ENCODE measurements around the gene ELAVL1. TPM values are rescaled to one million over a fixed set of nuclear protein-coding genes. Genes with fewer than 3 reads are reported as not detected.
"Not testable (repeated sequence)": the region's sequence is repeated elsewhere in the genome, so short reads cannot be mapped to it uniquely, and the experiment has no call there.

Gene ELAVL1
- total RNA-seq, 6 experiments from 2014 or later = 105 to 127 (median 115) TPM

- H3K27ac Mint-ChIP-seq; H3K27me3 Mint-ChIP-seq (ENCODE audit: insufficient read depth); DNase-seq; H3K9me3 Mint-ChIP-seq; H3K36me3 Mint-ChIP-seq (ENCODE audit: low read depth): not testable (repeated sequence)
- Mint-ChIP-seq H3K4me3 (peak overlapping the region; percentile 57), H3K4me1 (ENCODE audit: low read depth) (peaks cover 19% of the 10 kb centered on the region)
- 0 out of 2 replicates have a peak, but pooled peaks have one; percentile 7 for TF ChIP-seq CTCF (IDR thresholded peaks at IDR 0.05)
These were observed 87.3 kb downstream of the ELAVL1 start for GRCh38 chr19:7918062-7918614.

DNA sequence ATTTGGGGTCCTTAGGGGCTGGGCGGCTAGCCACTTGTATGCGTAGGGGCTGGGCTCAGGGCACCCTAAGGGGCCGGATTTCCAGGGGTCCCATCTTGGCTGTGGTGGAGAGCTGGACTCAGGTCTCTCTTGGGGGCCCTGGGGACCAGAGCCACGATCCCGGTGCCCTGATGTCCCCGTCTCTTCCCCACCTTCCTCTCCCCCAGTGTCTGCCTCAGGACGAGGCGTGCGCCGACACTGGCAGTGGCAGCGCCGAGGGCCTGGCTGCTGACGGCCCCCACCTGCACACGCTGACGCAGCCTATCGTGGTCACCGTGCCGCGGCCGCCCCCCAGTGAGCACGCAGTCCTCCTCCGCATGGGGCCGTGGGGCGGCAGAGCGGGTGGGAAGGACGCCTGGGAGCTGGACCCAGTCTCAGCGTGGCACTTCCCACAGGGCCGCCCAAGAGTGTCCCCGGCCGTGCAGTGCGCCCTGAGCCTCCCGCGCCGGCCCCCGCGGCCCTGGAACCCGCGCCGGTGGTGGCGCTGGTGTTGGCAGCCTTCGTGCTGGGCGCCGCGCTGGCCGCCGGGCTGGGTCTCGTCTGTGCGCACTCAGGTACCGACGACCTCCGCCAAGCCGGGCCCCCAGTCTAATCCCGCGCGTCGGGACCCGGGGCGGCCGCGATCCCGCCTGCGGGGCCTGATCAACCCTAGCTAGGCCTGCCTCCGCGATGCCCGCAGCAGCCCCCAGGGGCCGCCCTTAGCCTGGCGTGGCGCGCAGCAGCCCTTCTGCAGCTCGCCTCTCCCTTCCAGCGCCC, 88.0 kb downstream of the ELAVL1 start:
- peak; percentile 32 for DNase-seq
- peaks cover 6% of the 10 kb centered on the region for H3K27me3 Mint-ChIP-seq (ENCODE audit: insufficient read depth)

DNA sequence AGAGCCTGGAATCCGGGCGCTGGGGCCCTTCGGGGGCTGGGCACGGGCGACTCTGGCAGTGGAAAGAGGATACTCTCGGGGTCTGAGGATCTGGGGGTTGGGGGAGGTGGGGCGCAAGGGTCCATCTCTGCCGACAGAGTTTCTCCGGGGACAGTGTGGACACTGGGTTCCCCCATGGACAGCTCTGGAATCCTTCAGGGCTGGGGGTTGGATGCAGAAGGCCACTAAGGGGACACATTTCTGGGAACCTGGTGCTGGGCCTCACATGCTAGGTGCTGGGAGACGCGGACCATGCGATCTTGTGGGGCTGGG, 88.5 kb downstream of the ELAVL1 start:
- peaks cover 5% of the 10 kb centered on the region; the same call in 1 of the 2 replicates for H3K36me3 Mint-ChIP-seq (ENCODE audit: low read depth)
- H3K9me3 Mint-ChIP-seq = no peaks in the 10 kb centered on the region
- H3K27ac Mint-ChIP-seq = peak overlapping the region; percentile 61
- H3K4me1 Mint-ChIP-seq (ENCODE audit: low read depth) = peaks cover 19% of the 10 kb centered on the region
- H3K4me3 Mint-ChIP-seq = peak overlapping the region; percentile 83
- TF ChIP-seq CTCF (IDR thresholded peaks at IDR 0.05) = no peak
- peaks cover 6% of the 10 kb centered on the region for H3K27me3 Mint-ChIP-seq (ENCODE audit: insufficient read depth)
- no peak for DNase-seq

More for the DNA sequence above, 88.0 kb downstream of the ELAVL1 start:
- Mint-ChIP-seq H3K36me3 (ENCODE audit: low read depth) (peaks cover 5% of the 10 kb centered on the region; the same call in 1 of the 2 replicates), H3K27ac (peak overlapping the region; percentile 61), H3K9me3 (no peaks in the 10 kb centered on the region), H3K4me1 (ENCODE audit: low read depth) (peaks cover 19% of the 10 kb centered on the region), H3K4me3 (peak overlapping the region; percentile 83)
- peak; percentile 75 for TF ChIP-seq CTCF (IDR thresholded peaks at IDR 0.05)

DNA sequence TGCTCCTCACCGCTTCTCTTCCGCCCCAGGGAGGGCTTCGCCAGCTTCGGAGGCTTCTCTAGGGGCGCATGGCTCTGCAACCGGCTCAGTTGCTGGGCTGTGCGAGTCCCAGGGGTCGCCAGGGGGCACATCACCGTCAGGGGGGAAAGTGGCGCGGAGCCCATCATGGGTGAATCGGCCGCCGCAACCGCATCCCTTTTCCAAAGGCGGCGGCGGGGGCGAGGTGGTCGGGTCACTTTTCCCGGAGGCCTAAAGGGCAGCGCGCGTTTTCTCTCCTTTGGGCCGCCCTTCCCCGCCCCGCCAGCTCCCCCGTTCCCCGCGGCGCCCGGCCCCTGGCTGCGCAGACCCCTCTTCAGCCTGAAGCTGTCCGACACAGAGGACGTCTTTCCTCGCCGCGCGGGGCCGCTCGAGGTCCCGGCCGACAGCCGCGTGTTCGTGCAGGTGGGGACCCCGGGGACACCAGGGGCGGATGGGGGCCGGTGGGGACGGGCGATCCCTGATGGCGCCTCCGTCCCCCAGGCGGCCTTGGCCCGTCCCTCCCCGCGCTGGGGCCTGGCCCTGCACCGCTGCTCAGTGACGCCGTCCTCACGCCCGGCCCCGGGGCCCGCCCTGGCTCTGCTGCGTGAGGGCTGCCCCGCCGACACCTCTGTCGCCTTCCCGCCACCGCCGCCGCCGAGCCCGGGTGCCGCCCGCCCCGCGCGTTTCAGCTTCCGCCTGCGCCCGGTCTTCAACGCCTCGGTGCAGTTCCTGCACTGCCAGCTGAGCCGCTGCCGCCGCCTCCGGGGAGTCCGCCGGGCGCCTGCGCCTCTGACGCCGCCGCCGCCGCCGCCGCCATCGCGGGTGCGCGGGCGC, 89.1 kb downstream of the ELAVL1 start:
- Mint-ChIP-seq H3K4me1 (ENCODE audit: low read depth) (peaks cover 19% of the 10 kb centered on the region), H3K27ac (no peak overlapping the region), H3K27me3 (ENCODE audit: insufficient read depth) (peaks cover 8% of the 10 kb centered on the region), H3K36me3 (ENCODE audit: low read depth) (peaks cover 5% of the 10 kb centered on the region; the same call in 1 of the 2 replicates), H3K9me3 (no peaks in the 10 kb centered on the region), H3K4me3 (peak overlapping the region; percentile 83)
- peak; percentile 24; the same call in 1 of the 2 replicates for TF ChIP-seq CTCF (IDR thresholded peaks at IDR 0.05)
- DNase-seq = peak; percentile 21

DNA sequence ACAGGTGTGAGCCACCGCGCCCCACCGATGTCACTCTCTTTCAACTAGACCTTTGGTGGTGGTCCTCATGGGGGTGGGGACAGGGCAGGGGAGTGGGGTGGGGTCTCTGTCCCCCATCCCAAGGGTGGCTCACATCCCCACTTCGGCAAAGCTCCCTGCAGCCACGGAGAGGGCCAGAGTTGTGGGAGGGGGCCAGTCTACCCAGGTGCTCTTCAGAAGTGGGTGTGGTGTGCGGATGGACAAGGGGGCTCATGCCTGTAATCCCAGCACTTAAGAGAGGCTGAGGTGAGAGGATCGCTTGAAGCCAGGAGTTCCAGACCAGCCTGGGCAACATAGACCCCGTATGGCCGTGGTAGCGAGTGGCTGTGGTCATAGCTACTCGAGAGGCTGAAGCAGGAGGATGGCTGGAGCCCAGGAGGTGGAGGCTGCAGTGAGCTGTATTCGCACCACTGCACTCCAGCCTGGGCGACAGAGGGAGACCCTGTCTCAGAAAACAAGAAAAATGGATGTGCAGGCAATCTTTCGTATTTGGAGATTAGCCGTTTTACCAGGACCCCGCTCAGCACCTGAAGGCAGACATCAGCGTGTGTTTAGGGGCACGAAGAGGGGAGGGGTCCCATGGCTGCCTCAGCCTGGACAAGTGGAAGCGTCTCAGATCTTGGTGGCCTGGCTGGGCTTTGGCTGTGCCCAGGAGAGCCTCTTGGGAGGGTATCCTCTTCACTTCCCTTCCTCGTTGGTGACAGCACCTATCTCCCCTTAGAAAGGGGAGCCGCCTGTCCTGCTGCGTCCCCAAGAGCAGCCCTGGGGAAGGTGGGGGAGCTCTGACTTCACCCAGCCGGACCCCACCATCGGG, 90.0 kb downstream of the ELAVL1 start:
- Mint-ChIP-seq H3K4me1 (ENCODE audit: low read depth) (peaks cover 19% of the 10 kb centered on the region), H3K4me3 (peak overlapping the region; percentile 72), H3K27me3 (ENCODE audit: insufficient read depth) (peaks cover 9% of the 10 kb centered on the region), H3K36me3 (ENCODE audit: low read depth) (peaks cover 5% of the 10 kb centered on the region; the same call in 1 of the 2 replicates), H3K9me3 (no peaks in the 10 kb centered on the region), H3K27ac (peak overlapping the region; percentile 48)
- TF ChIP-seq CTCF (IDR thresholded peaks at IDR 0.05) = no peak
- DNase-seq = no peak
